ENCODE results near the gene ROBO1. TPM values are rescaled to one million over a fixed set of nuclear protein-coding genes. Genes with fewer than 3 reads are reported as not detected.

Gene ROBO1
- total and polyA plus RNA-seq, 3 experiments from 2014 or later: 0.54 to 0.59 (median 0.55) TPM

GRCh38 chr3:78858174-78858573, 909.6 kb downstream of the ROBO1 start:
- ChIA-PET POLR2A (no interaction called here), CTCF (no interaction called here)
- H3K4me1 ChIP-seq (ENCODE audit: insufficient read depth, low read length): no peaks in the 10 kb centered on the region
- H3K36me3 ChIP-seq (ENCODE audit: insufficient read depth, low read length): no peaks in the 10 kb centered on the region
- Mint-ChIP-seq H3K4me3 (no peak overlapping the region), H3K4me1 (no peaks in the 10 kb centered on the region), H3K36me3 (peaks cover 0 to 2% (median 0%) of the 10 kb centered on the region in 3 donors), H3K27ac (no peak overlapping the region), H3K9me3 (peaks cover 10 to 24% (median 14%) of the 10 kb centered on the region in 5 donors), H3K27me3 (no peaks in the 10 kb centered on the region)
- no peaks in the 10 kb centered on the region for H3K27me3 ChIP-seq (ENCODE audit: insufficient read depth, low read length, poor library complexity, severe bottlenecking)
- no peak for DNase-seq
- H3K9me3 ChIP-seq (ENCODE audit: low read length): no peaks in the 10 kb centered on the region
- H3K27ac ChIP-seq (ENCODE audit: low read depth, low read length): no peak overlapping the region
- H3K4me3 ChIP-seq (ENCODE audit: low read length): no peak overlapping the region

GRCh38 chr3:78857494-78858111, 910.2 kb downstream of the ROBO1 start:
- no peak overlapping the region for H3K27ac Mint-ChIP-seq
- H3K4me3 ChIP-seq (ENCODE audit: low read length): no peak overlapping the region
- ChIA-PET CTCF (no interaction called here), POLR2A (no interaction called here)
- no peak overlapping the region for H3K27ac ChIP-seq (ENCODE audit: low read depth, low read length)
- H3K36me3 ChIP-seq (ENCODE audit: insufficient read depth, low read length): no peaks in the 10 kb centered on the region
- H3K4me1 ChIP-seq (ENCODE audit: insufficient read depth, low read length): no peaks in the 10 kb centered on the region
- no peak for DNase-seq
- no peak overlapping the region for H3K4me3 Mint-ChIP-seq
- H3K36me3 Mint-ChIP-seq: peaks cover 0 to 2% (median 0%) of the 10 kb centered on the region in 3 donors
- H3K4me1 Mint-ChIP-seq: no peaks in the 10 kb centered on the region
- no peaks in the 10 kb centered on the region for H3K9me3 ChIP-seq (ENCODE audit: low read length)
- peaks cover 10 to 29% (median 14%) of the 10 kb centered on the region in 5 donors for H3K9me3 Mint-ChIP-seq
- H3K27me3 ChIP-seq (ENCODE audit: insufficient read depth, low read length, poor library complexity, severe bottlenecking): no peaks in the 10 kb centered on the region
- no peaks in the 10 kb centered on the region for H3K27me3 Mint-ChIP-seq

GRCh38 chr3:78856164-78856563, 911.6 kb downstream of the ROBO1 start:
- Histone ChIP-seq H3K4me1 (ENCODE audit: insufficient read depth, low read length) (no peaks in the 10 kb centered on the region), H3K36me3 (ENCODE audit: insufficient read depth, low read length) (no peaks in the 10 kb centered on the region), H3K27me3 (ENCODE audit: insufficient read depth, low read length, poor library complexity, severe bottlenecking) (no peaks in the 10 kb centered on the region), H3K27ac (ENCODE audit: low read depth, low read length) (no peak overlapping the region), H3K4me3 (ENCODE audit: low read length) (no peak overlapping the region), H3K9me3 (ENCODE audit: low read length) (no peaks in the 10 kb centered on the region)
- Mint-ChIP-seq H3K4me3 (no peak overlapping the region), H3K27ac (no peak overlapping the region), H3K9me3 (peaks cover 7 to 28% (median 10%) of the 10 kb centered on the region in 5 donors), H3K36me3 (no peaks in the 10 kb centered on the region), H3K27me3 (no peaks in the 10 kb centered on the region), H3K4me1 (no peaks in the 10 kb centered on the region)
- ChIA-PET CTCF (no interaction called here), POLR2A (no interaction called here)
- no peak for DNase-seq

- H3K4me3 ChIP-seq (ENCODE audit: low read length): no peak overlapping the region
- no peaks in the 10 kb centered on the region for H3K27me3 ChIP-seq (ENCODE audit: insufficient read depth, low read length, poor library complexity, severe bottlenecking)
- Mint-ChIP-seq H3K27ac (no peak overlapping the region), H3K9me3 (peaks cover 4 to 24% (median 7%) of the 10 kb centered on the region in 5 donors), H3K27me3 (no peaks in the 10 kb centered on the region), H3K36me3 (no peaks in the 10 kb centered on the region), H3K4me1 (no peaks in the 10 kb centered on the region), H3K4me3 (no peak overlapping the region)
- H3K27ac ChIP-seq (ENCODE audit: low read depth, low read length): no peak overlapping the region
- POLR2A ChIA-PET: no interaction called here
- H3K36me3 ChIP-seq (ENCODE audit: insufficient read depth, low read length): no peaks in the 10 kb centered on the region
- DNase-seq: no peak
- CTCF ChIA-PET: no interaction called here
- no peaks in the 10 kb centered on the region for H3K9me3 ChIP-seq (ENCODE audit: low read length)
- H3K4me1 ChIP-seq (ENCODE audit: insufficient read depth, low read length): no peaks in the 10 kb centered on the region
These were observed 912.6 kb downstream of the ROBO1 start for GRCh38 chr3:78855190-78855589.

GRCh38 chr3:78848392-78849288, 919.2 kb downstream of the ROBO1 start:
- Histone ChIP-seq H3K27ac (ENCODE audit: low read depth, low read length) (no peak overlapping the region), H3K4me1 (ENCODE audit: insufficient read depth, low read length) (no peaks in the 10 kb centered on the region), H3K36me3 (ENCODE audit: insufficient read depth, low read length) (no peaks in the 10 kb centered on the region), H3K4me3 (ENCODE audit: low read length) (no peak overlapping the region), H3K27me3 (ENCODE audit: insufficient read depth, low read length, poor library complexity, severe bottlenecking) (no peaks in the 10 kb centered on the region), H3K9me3 (ENCODE audit: low read length) (no peaks in the 10 kb centered on the region)
- Mint-ChIP-seq H3K27ac (no peak overlapping the region), H3K9me3 (peaks cover 0 to 31% (median 6%) of the 10 kb centered on the region in 5 donors), H3K4me1 (no peaks in the 10 kb centered on the region), H3K36me3 (no peaks in the 10 kb centered on the region), H3K4me3 (no peak overlapping the region), H3K27me3 (no peaks in the 10 kb centered on the region)
- ChIA-PET POLR2A (no interaction called here), CTCF (no interaction called here)
- DNase-seq: no peak

- Histone ChIP-seq H3K9me3 (ENCODE audit: low read length) (no peaks in the 10 kb centered on the region), H3K27me3 (ENCODE audit: insufficient read depth, low read length, poor library complexity, severe bottlenecking) (no peaks in the 10 kb centered on the region), H3K4me3 (ENCODE audit: low read length) (no peak overlapping the region), H3K27ac (ENCODE audit: low read depth, low read length) (no peak overlapping the region), H3K4me1 (ENCODE audit: insufficient read depth, low read length) (no peaks in the 10 kb centered on the region), H3K36me3 (ENCODE audit: insufficient read depth, low read length) (no peaks in the 10 kb centered on the region)
- Mint-ChIP-seq H3K27me3 (no peaks in the 10 kb centered on the region), H3K36me3 (no peaks in the 10 kb centered on the region), H3K9me3 (peaks cover 0 to 34% (median 3%) of the 10 kb centered on the region in 5 donors), H3K27ac (no peak overlapping the region), H3K4me3 (no peak overlapping the region), H3K4me1 (no peaks in the 10 kb centered on the region)
- POLR2A ChIA-PET: no interaction called here
- CTCF ChIA-PET: no interaction called here
- no peak for DNase-seq
These were observed 920.2 kb downstream of the ROBO1 start for GRCh38 chr3:78847603-78848002.

GRCh38 chr3:78847203-78847602, 920.6 kb downstream of the ROBO1 start:
- Mint-ChIP-seq H3K4me1 (no peaks in the 10 kb centered on the region), H3K4me3 (no peak overlapping the region), H3K27ac (no peak overlapping the region), H3K36me3 (no peaks in the 10 kb centered on the region), H3K9me3 (peaks cover 0 to 31% (median 0%) of the 10 kb centered on the region in 5 donors), H3K27me3 (no peaks in the 10 kb centered on the region)
- ChIA-PET CTCF (no interaction called here), POLR2A (no interaction called here)
- no peak for DNase-seq
- Histone ChIP-seq H3K27ac (ENCODE audit: low read depth, low read length) (no peak overlapping the region), H3K36me3 (ENCODE audit: insufficient read depth, low read length) (no peaks in the 10 kb centered on the region), H3K27me3 (ENCODE audit: insufficient read depth, low read length, poor library complexity, severe bottlenecking) (no peaks in the 10 kb centered on the region), H3K4me1 (ENCODE audit: insufficient read depth, low read length) (no peaks in the 10 kb centered on the region), H3K4me3 (ENCODE audit: low read length) (no peak overlapping the region), H3K9me3 (ENCODE audit: low read length) (no peaks in the 10 kb centered on the region)

GRCh38 chr3:78846718-78847117, 921.1 kb downstream of the ROBO1 start:
- Histone ChIP-seq H3K27me3 (ENCODE audit: insufficient read depth, low read length, poor library complexity, severe bottlenecking) (no peaks in the 10 kb centered on the region), H3K9me3 (ENCODE audit: low read length) (no peaks in the 10 kb centered on the region), H3K4me1 (ENCODE audit: insufficient read depth, low read length) (no peaks in the 10 kb centered on the region), H3K4me3 (ENCODE audit: low read length) (no peak overlapping the region), H3K36me3 (ENCODE audit: insufficient read depth, low read length) (no peaks in the 10 kb centered on the region), H3K27ac (ENCODE audit: low read depth, low read length) (no peak overlapping the region)
- no peak overlapping the region for H3K27ac Mint-ChIP-seq
- no peaks in the 10 kb centered on the region for H3K36me3 Mint-ChIP-seq
- H3K27me3 Mint-ChIP-seq: no peaks in the 10 kb centered on the region
- ChIA-PET CTCF (no interaction called here), POLR2A (no interaction called here)
- H3K9me3 Mint-ChIP-seq: peaks cover 0 to 30% (median 0%) of the 10 kb centered on the region in 5 donors
- DNase-seq: no peak
- no peak overlapping the region for H3K4me3 Mint-ChIP-seq
- H3K4me1 Mint-ChIP-seq: no peaks in the 10 kb centered on the region
